T-helper 1 cell treated with Interleukin-12 subunit alpha and Interleukin-12 subunit beta and Interleukin-4 antibody, amounts not matched to agents 30 μg/mL and 1 μg/mL, for 36 hours (primary cell): Measurements from ENCODE around the gene FAM217A.

Experiments used
- H3K27ac Mint-ChIP-seq: one replicate; pipeline ENCODE4 v1.8.0; 2021; ENCODE audit warnings: mild to moderate bottlenecking, mixed read lengths
- H3K27me3 Mint-ChIP-seq: one replicate; pipeline ENCODE4 v1.8.0; 2021; ENCODE audit warnings: low read depth, mixed read lengths
- H3K36me3 Mint-ChIP-seq: one replicate; pipeline ENCODE4 v1.8.0; 2021; ENCODE audit warnings: low read depth, mixed read lengths
- H3K4me1 Mint-ChIP-seq: one replicate; pipeline ENCODE4 v1.8.0; 2021; ENCODE audit warnings: low read depth, mixed read lengths
- H3K4me3 Mint-ChIP-seq: one replicate; pipeline ENCODE4 v1.8.0; 2021; ENCODE audit warnings: mild to moderate bottlenecking, moderate library complexity, mixed read lengths
- H3K9me3 Mint-ChIP-seq: one replicate; pipeline ENCODE4 v1.8.0; 2021; ENCODE audit warnings: mixed read lengths

Gene FAM217A

GRCh38 chr6:4021854-4022695 lies 56.9 kb downstream of the FAM217A start:
- Mint-ChIP-seq H3K4me1 (peaks cover 55% of the 10 kb centered on the region), H3K27ac (peak overlapping the region; percentile 96), H3K27me3 (no peaks in the 10 kb centered on the region), H3K4me3 (peak overlapping the region; percentile 91), H3K9me3 (no peaks in the 10 kb centered on the region), H3K36me3 (peaks cover 24% of the 10 kb centered on the region)

GRCh38 chr6:4021133-4021853 lies 57.6 kb downstream of the FAM217A start:
- Mint-ChIP-seq H3K36me3 (peaks cover 19% of the 10 kb centered on the region), H3K4me1 (peaks cover 50% of the 10 kb centered on the region), H3K27ac (peak overlapping the region; percentile 96)

GRCh38 chr6:4020822-4021132 lies 58.2 kb downstream of the FAM217A start:
- no peaks in the 10 kb centered on the region for H3K27me3 Mint-ChIP-seq
- H3K4me1 Mint-ChIP-seq: peaks cover 54% of the 10 kb centered on the region
- H3K36me3 Mint-ChIP-seq: peaks cover 21% of the 10 kb centered on the region
- peak overlapping the region; percentile 96 for H3K27ac Mint-ChIP-seq
- H3K4me3 Mint-ChIP-seq: peak overlapping the region; percentile 91
- no peaks in the 10 kb centered on the region for H3K9me3 Mint-ChIP-seq

More at GRCh38 chr6:4021133-4021853, 57.6 kb downstream of the FAM217A start:
- Mint-ChIP-seq H3K4me3 (peak overlapping the region; percentile 91), H3K27me3 (no peaks in the 10 kb centered on the region), H3K9me3 (no peaks in the 10 kb centered on the region)

GRCh38 chr6:4018924-4019236 lies 60.1 kb downstream of the FAM217A start:
- Mint-ChIP-seq H3K9me3 (no peaks in the 10 kb centered on the region), H3K27me3 (no peaks in the 10 kb centered on the region), H3K4me3 (peak overlapping the region; percentile 94), H3K27ac (peak overlapping the region; percentile 99), H3K4me1 (peaks cover 54% of the 10 kb centered on the region), H3K36me3 (peaks cover 28% of the 10 kb centered on the region)
